ENCODE measurements around the gene FRMD4B. TPM values are rescaled to one million over a fixed set of nuclear protein-coding genes. Genes with fewer than 3 reads are reported as not detected.

The FRMD4B gene
- total RNA-seq, 2 donors from 2014 or later = 2.1 to 2.2 TPM

DNA sequence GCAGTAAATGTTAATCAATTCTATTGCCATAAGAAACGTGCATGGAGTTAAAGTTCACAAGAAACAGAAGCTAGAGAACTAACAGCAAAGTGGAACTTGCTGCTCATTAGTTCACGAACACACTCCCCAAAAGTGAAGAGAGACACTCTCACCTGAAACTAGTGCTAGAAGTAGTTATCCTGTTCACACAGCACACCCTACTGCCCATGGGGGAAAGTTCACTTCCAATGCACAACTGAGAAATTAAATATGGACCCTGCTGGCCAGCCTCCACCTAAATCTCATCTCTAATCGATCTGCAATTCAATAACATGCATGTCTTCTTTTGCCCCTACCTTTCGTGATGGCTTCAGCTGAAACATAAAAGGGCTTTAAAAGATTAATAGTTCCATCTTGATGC lies 39.4 kb upstream of the FRMD4B start:
- TF ChIP-seq, protein P1, sequence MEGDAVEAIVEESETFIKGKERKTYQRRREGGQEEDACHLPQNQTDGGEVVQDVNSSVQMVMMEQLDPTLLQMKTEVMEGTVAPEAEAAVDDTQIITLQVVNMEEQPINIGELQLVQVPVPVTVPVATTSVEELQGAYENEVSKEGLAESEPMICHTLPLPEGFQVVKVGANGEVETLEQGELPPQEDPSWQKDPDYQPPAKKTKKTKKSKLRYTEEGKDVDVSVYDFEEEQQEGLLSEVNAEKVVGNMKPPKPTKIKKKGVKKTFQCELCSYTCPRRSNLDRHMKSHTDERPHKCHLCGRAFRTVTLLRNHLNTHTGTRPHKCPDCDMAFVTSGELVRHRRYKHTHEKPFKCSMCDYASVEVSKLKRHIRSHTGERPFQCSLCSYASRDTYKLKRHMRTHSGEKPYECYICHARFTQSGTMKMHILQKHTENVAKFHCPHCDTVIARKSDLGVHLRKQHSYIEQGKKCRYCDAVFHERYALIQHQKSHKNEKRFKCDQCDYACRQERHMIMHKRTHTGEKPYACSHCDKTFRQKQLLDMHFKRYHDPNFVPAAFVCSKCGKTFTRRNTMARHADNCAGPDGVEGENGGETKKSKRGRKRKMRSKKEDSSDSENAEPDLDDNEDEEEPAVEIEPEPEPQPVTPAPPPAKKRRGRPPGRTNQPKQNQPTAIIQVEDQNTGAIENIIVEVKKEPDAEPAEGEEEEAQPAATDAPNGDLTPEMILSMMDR (conservative IDR thresholded peaks at IDR 0.05) = peak; percentile 78
- no peaks in the 10 kb centered on the region for H3K9me3 Mint-ChIP-seq

DNA sequence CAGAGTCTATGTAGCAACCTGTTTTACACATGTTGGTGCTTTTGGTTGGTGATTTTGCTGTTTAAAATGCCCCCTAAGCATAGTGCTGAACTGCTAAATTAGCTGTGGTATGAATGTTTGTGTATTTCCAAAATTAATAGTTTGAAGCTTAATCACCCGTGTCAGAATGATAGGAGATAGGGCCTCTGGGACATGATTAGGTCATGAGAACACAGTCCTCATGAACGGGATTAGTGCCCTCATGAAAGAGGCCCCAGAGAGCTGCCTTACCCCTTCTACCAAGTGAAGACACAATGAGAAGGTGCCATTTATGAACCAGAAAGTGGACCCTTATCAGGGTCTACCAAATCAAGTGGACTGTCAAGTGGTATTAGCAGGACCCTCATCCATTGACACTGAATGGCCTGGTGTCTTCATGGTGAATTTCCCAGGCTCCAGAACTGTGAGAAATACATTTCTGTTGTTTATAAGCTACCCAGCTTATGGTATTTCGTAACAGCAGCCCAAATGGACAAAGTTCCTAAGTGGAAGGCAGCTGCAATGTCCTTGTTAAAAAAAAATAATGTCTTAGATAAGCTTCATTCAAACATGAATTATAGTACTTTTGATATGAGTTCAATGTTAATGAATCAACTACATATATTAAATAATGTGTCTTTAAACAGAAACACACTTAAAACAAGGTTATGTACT lies 37.7 kb upstream of the FRMD4B start:
- H3K4me1 ChIP-seq (ENCODE audit: control insufficient read depth, insufficient read depth, low read length) = no peaks in the 10 kb centered on the region
- H3K4me3 Mint-ChIP-seq = no peak overlapping the region
- 85 to 100% methylated on average over 2 to 3 of the region's 3 CpGs for WGBS, 2 experiments (ENCODE audit: insufficient coverage in 1 of 2, insufficient read length in 1 of 2)

More for the DNA sequence above, 39.4 kb upstream of the FRMD4B start:
- DNase-seq = peak; percentile 71
- Histone ChIP-seq H3K27me3 (ENCODE audit: control insufficient read depth, insufficient read depth, low read length, poor library complexity, severe bottlenecking) (peaks cover 15% of the 10 kb centered on the region), H3K4me3 (ENCODE audit: low read length) (no peak overlapping the region), H3K27ac (ENCODE audit: low read depth, low read length) (no peak overlapping the region), H3K4me1 (ENCODE audit: control insufficient read depth, insufficient read depth, low read length) (no peaks in the 10 kb centered on the region), H3K9me3 (ENCODE audit: control insufficient read depth, low read length) (no peaks in the 10 kb centered on the region), H3K36me3 (ENCODE audit: control insufficient read depth, insufficient read depth, low read length) (no peaks in the 10 kb centered on the region), H3K9ac (ENCODE audit: extremely low read depth, low read length, poor library complexity, severe bottlenecking) (no peak overlapping the region)
- no peak overlapping the region for H3K4me3 Mint-ChIP-seq
- peaks cover 6% of the 10 kb centered on the region for H3K4me1 Mint-ChIP-seq
- no peak overlapping the region for H3K27ac Mint-ChIP-seq
- H3K27me3 Mint-ChIP-seq (ENCODE audit: insufficient read depth) = peaks cover 11% of the 10 kb centered on the region
- 40 to 49% methylated on average over 1 to 4 of the region's 4 CpGs for WGBS, 2 experiments (ENCODE audit: insufficient coverage in 1 of 2, insufficient read length in 1 of 2)
- no peaks in the 10 kb centered on the region for H3K36me3 Mint-ChIP-seq (ENCODE audit: low read depth)

DNA sequence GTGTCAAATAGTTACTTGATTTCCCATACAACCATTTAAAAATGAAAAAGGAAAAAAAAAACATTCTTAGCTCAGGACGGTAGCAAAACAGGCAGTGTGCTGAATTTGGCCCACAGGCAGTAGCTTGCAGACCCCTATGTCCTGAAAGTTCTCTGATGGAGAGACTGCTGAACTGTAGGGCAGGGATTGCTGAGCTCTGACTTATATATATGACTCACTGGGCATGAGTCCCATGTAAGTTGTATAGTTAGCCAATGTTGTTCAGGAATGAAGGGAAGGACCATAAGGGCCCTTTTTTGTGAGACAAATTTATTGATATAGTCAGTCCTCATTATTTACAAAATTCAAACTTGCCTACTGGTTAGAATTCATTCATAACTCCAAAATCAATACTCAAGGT lies 36.9 kb upstream of the FRMD4B start:
- no peak for DNase-seq
- WGBS, 2 experiments (ENCODE audit: insufficient coverage in 1 of 2, insufficient read length in 1 of 2) = 88 to 95% methylated on average over 1 of the region's 1 CpG
- Histone ChIP-seq H3K9me3 (ENCODE audit: control insufficient read depth, low read length) (no peaks in the 10 kb centered on the region), H3K4me3 (ENCODE audit: low read length) (no peak overlapping the region), H3K27me3 (ENCODE audit: control insufficient read depth, insufficient read depth, low read length, poor library complexity, severe bottlenecking) (no peaks in the 10 kb centered on the region), H3K27ac (ENCODE audit: low read depth, low read length) (no peak overlapping the region), H3K9ac (ENCODE audit: extremely low read depth, low read length, poor library complexity, severe bottlenecking) (no peak overlapping the region), H3K36me3 (ENCODE audit: control insufficient read depth, insufficient read depth, low read length) (no peaks in the 10 kb centered on the region), H3K4me1 (ENCODE audit: control insufficient read depth, insufficient read depth, low read length) (no peaks in the 10 kb centered on the region)
- Mint-ChIP-seq H3K27me3 (ENCODE audit: insufficient read depth) (no peaks in the 10 kb centered on the region), H3K4me3 (no peak overlapping the region), H3K9me3 (no peaks in the 10 kb centered on the region), H3K27ac (no peak overlapping the region), H3K36me3 (ENCODE audit: low read depth) (no peaks in the 10 kb centered on the region), H3K4me1 (peaks cover 6% of the 10 kb centered on the region)
- TF ChIP-seq, protein P1 (conservative IDR thresholded peaks at IDR 0.05) = no peak

More for the DNA sequence above, 37.7 kb upstream of the FRMD4B start:
- Mint-ChIP-seq H3K27me3 (ENCODE audit: insufficient read depth) (peaks cover under 1% of the 10 kb centered on the region), H3K36me3 (ENCODE audit: low read depth) (no peaks in the 10 kb centered on the region), H3K27ac (no peak overlapping the region), H3K4me1 (peaks cover 6% of the 10 kb centered on the region), H3K9me3 (no peaks in the 10 kb centered on the region)
- Histone ChIP-seq H3K9me3 (ENCODE audit: control insufficient read depth, low read length) (no peaks in the 10 kb centered on the region), H3K9ac (ENCODE audit: extremely low read depth, low read length, poor library complexity, severe bottlenecking) (no peak overlapping the region), H3K27ac (ENCODE audit: low read depth, low read length) (no peak overlapping the region), H3K27me3 (ENCODE audit: control insufficient read depth, insufficient read depth, low read length, poor library complexity, severe bottlenecking) (no peaks in the 10 kb centered on the region), H3K4me3 (ENCODE audit: low read length) (no peak overlapping the region), H3K36me3 (ENCODE audit: control insufficient read depth, insufficient read depth, low read length) (no peaks in the 10 kb centered on the region)
- TF ChIP-seq, protein P1 (conservative IDR thresholded peaks at IDR 0.05) = no peak
- no peak for DNase-seq

Measured in endodermal cell (in vitro differentiated cells).